GM20000 (cell line): ENCODE measurements around the gene TMEM218.

Experiments used
- DNase-seq: peaks from one replicate; pipeline ENCODE4 v3.0.0; 2012; ENCODE audit warnings: low spot score
- TF ChIP-seq, protein P1 (sequence below): IDR thresholded peaks from 2 replicates; pipeline ENCODE4 v1.5.1; 2012; ENCODE audit warnings: mild to moderate bottlenecking, control low read depth; ENCODE audit errors: extremely low read depth, missing control alignments

TMEM218 gene

DNA sequence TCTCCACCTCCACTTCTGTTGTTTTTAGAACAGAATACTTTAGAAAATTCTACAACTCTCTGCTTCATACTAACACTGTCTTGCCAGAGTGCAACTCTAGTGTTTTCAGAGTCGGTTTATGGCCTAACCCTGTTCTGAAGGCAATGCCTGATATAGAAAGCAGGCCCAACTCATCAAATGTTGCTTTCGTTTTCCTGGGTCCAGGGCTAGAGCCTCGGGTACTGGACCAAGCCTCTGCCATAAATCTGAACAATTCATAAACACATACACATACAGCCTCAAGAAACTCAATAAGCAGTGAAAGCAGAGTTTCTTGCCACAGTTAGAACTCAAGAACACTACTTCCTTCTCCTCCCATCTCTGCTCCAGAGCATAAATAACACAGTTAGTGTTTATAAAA is 9.8 kb downstream of the TMEM218 start:
- no peak for DNase-seq
- TF ChIP-seq, protein P1, sequence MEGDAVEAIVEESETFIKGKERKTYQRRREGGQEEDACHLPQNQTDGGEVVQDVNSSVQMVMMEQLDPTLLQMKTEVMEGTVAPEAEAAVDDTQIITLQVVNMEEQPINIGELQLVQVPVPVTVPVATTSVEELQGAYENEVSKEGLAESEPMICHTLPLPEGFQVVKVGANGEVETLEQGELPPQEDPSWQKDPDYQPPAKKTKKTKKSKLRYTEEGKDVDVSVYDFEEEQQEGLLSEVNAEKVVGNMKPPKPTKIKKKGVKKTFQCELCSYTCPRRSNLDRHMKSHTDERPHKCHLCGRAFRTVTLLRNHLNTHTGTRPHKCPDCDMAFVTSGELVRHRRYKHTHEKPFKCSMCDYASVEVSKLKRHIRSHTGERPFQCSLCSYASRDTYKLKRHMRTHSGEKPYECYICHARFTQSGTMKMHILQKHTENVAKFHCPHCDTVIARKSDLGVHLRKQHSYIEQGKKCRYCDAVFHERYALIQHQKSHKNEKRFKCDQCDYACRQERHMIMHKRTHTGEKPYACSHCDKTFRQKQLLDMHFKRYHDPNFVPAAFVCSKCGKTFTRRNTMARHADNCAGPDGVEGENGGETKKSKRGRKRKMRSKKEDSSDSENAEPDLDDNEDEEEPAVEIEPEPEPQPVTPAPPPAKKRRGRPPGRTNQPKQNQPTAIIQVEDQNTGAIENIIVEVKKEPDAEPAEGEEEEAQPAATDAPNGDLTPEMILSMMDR: no peak

DNA sequence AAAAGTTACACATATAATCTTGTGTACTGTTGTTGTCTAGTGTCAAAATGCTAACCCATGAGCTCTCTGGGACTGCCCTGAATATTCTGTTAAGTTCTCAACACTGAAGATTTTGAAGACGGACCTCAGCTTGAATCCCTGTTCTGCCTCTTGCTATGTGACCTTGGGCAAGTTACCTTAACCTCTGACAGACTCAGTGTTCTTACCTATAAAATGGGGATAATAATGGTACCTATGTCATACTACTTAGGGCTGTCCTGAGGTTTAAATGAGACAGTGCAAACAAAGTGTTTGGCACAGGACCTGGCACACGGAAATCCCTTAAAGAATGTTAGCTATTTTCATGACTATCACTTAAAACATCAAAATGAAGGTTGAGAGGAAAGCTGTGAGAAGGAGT is 11.3 kb downstream of the TMEM218 start:
- no peak for DNase-seq

DNA sequence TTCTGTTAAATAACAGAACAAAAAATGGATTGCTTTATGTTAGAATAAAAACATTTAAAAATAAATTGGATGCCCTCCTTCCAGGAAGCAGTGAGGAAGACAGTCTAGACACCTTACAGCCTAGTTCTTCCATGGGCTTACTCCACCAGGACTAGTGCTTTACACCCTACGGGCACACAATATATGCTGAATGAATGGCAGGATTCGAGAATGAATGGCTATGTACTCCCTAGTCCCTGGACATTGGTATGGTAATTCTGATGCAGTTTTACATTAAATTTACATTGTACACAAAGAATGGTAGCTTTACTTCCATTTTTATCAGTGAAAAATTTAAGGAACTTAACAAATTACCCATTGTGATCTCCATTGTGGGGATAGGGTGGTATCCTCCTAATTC is 16.7 kb downstream of the TMEM218 start:
- no peak for DNase-seq
- TF ChIP-seq, protein P1: no peak

More for the DNA sequence above, 11.3 kb downstream of the TMEM218 start:
- TF ChIP-seq, protein P1: no peak

DNA sequence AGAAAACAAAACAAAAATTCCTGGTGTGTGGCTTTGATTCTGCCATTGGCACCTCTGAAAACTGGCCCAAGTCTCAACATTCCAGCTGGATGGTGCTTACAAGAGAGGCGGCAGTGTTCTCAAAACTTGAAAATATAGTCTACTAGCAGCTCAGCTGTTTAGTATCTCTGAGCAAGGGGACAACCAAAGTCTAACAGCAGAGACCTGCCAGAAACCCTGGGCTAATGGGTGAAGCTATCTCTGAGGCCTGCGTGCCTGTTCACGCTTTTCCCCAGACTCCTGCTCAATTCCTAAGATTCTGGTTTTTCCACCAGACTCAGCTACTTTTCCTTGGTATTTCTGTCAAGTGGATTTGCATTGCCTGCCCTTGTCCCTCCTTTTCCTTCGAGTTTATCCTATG is 17.9 kb downstream of the TMEM218 start:
- no peak for DNase-seq
- TF ChIP-seq, protein P1: no peak

DNA sequence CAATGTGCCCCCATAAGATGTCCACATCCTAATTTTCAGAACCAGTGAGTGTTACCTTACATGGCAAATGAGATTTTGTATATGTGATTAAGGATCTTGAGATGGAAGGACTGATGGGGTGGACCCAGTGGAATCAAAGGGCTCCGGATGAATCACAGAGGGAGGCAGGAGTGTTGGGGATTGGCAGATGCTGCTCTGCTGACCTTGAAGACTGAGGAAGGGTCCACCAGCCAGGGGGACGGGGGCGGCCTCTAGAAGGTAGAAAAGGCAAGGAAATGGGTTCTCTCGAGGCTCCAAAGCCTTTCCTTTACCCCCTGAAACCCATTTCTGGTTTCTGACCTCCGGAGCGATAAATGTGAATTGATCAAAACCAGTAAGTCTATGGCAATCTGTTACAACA is 18.8 kb downstream of the TMEM218 start:
- TF ChIP-seq, protein P1: no peak
- DNase-seq: no peak

DNA sequence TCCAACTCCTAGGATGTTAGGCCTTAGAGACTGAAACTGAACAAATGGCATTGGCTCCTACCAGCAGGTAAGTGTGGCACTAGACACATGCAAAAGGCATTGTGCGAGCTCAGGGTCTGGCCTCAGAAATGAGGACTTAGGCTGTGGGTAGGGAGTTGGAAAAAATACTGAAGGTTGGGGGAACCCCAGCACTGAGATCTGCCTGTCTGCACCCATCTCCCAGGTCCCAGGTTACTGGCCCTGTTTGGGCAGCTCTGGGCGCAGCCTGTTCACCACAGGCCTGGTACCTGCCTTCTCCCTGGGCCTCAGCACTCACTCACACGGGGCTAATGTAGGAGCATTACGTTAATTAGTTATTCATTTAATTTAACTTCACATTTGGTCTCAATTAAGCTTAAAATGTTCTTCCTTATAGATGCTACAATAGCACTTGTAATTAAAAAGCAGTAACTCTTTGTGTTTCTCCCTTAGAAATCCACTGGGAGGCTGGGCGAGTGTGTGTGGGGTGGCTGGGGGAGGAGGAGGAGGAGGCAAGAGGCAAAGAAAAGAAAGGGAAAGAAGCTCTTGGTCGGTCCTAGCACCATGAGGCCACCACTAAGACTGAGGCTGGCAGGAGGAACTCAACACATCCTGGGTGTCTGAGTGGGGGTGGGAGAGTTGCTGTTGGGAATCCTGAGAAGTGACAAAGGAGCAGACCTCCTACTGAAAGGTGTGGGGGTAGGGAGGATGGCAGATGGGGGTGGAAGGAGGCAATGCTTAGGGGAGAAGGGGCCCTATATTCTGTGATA is 19.4 kb downstream of the TMEM218 start:
- DNase-seq: no peak
- TF ChIP-seq, protein P1: no peak

DNA sequence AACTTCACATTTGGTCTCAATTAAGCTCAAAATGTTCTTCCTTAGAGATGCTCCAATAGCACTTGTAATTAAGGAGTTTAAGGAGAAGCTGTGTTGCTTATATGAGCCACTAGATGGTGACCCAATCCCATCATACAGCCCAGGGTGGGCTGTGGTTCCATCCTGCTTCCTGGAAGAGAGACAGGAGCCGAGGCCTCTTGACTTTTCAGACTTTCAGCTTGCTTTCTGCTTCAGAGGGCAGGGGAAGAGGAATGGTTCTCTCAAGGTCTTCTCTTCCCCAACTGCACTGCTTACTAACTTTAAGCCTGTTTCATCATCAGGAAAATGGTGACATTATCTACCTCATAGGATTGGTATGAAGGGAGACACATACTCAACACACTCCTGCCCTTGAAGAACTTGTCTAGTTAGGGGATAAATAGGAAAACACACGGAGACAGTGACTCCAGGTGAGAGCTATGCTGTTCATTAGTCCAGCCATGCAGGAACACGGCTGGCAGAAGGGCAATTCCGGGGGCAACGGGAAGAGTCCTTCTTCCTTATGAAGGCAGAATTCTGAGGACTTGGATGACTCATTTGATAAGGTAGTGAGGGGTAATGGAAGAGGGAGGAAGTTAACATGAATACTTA is 20.1 kb downstream of the TMEM218 start:
- TF ChIP-seq, protein P1: peak; percentile 31
- peak; percentile 56 for DNase-seq
